ENCODE data around the gene ARF6.

GRCh38 chr14:49928015-49928414 is 35.1 kb downstream of the ARF6 start:
- TF ChIP-seq, protein P1, sequence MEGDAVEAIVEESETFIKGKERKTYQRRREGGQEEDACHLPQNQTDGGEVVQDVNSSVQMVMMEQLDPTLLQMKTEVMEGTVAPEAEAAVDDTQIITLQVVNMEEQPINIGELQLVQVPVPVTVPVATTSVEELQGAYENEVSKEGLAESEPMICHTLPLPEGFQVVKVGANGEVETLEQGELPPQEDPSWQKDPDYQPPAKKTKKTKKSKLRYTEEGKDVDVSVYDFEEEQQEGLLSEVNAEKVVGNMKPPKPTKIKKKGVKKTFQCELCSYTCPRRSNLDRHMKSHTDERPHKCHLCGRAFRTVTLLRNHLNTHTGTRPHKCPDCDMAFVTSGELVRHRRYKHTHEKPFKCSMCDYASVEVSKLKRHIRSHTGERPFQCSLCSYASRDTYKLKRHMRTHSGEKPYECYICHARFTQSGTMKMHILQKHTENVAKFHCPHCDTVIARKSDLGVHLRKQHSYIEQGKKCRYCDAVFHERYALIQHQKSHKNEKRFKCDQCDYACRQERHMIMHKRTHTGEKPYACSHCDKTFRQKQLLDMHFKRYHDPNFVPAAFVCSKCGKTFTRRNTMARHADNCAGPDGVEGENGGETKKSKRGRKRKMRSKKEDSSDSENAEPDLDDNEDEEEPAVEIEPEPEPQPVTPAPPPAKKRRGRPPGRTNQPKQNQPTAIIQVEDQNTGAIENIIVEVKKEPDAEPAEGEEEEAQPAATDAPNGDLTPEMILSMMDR (conservative IDR thresholded peaks at IDR 0.05): no peak
- TF ChIP-seq ZFX (IDR thresholded peaks at IDR 0.05): no peak

Data from C4-2B (cell line).